RPMI8226 (cell line): ENCODE data around the gene OXLD1.
A peak's percentile ranks its signal among the peaks of the same experiment; 100 is the strongest.

Experiments
- DNase-seq: peaks from one replicate; pipeline ENCODE4 v3.0.0-alpha.2; 2015

Gene OXLD1

GRCh38 chr17:81701288-81702071 lies 35.1 kb upstream of the OXLD1 start:
- DNase-seq: peak; percentile 39

- DNase-seq: no peak
Measured at GRCh38 chr17:81700353-81701287, 34.2 kb upstream of the OXLD1 start.

- DNase-seq: no peak
Measured at GRCh38 chr17:81697261-81698044, 31.0 kb upstream of the OXLD1 start.

- DNase-seq: no peak
Measured at GRCh38 chr17:81696218-81696941, 30.0 kb upstream of the OXLD1 start.

- DNase-seq: no peak
Measured at GRCh38 chr17:81695801-81696200, 29.4 kb upstream of the OXLD1 start.

- no peak for DNase-seq
Measured at GRCh38 chr17:81695211-81695610, 28.8 kb upstream of the OXLD1 start.

GRCh38 chr17:81694810-81695209 lies 28.4 kb upstream of the OXLD1 start:
- no peak for DNase-seq

GRCh38 chr17:81693509-81694210 lies 27.3 kb upstream of the OXLD1 start:
- no peak for DNase-seq

- no peak for DNase-seq
Measured at GRCh38 chr17:81691608-81692007, 25.2 kb upstream of the OXLD1 start.

GRCh38 chr17:81691196-81691595 lies 24.8 kb upstream of the OXLD1 start:
- DNase-seq: no peak

GRCh38 chr17:81690549-81690948 lies 24.1 kb upstream of the OXLD1 start:
- no peak for DNase-seq

GRCh38 chr17:81690066-81690465 lies 23.7 kb upstream of the OXLD1 start:
- DNase-seq: no peak

GRCh38 chr17:81688616-81689015 lies 22.2 kb upstream of the OXLD1 start:
- DNase-seq: no peak

- no peak for DNase-seq
Measured at GRCh38 chr17:81687770-81688541, 21.6 kb upstream of the OXLD1 start.

GRCh38 chr17:81686614-81687013 lies 20.2 kb upstream of the OXLD1 start:
- DNase-seq: no peak

GRCh38 chr17:81685108-81685507 lies 18.7 kb upstream of the OXLD1 start:
- DNase-seq: peak; percentile 48

- no peak for DNase-seq
Measured at GRCh38 chr17:81684442-81684911, 18.1 kb upstream of the OXLD1 start.

- peak; percentile 99 for DNase-seq
Measured at GRCh38 chr17:81683584-81684441, 17.4 kb upstream of the OXLD1 start, which contains the start of the genes ARL16 and HGS. ARL16 (minus strand) TSS chr17:81683797; CDS start chr17:81683753, 44 bp downstream. HGS (plus strand) TSS chr17:81684011; CDS start chr17:81684067, 56 bp downstream.

- DNase-seq: no peak
Measured at GRCh38 chr17:81683208-81683583, 16.8 kb upstream of the OXLD1 start.
